DND-41 (cell line): Measurements from ENCODE around the gene FRG2C.
"Not testable (repeated sequence)": the region's sequence is repeated elsewhere in the genome, so short reads cannot be mapped to it uniquely, and the experiment has no call there.

Source experiments
- ATAC-seq: fragments of 200-7000 bp; cut with Tn5 transposase; 3 replicates; pipeline ENCODE4 v1.9.1; 2021; ENCODE audit warnings: low read depth; ENCODE audit not compliant: insufficient read depth
- DNase-seq: peaks from one replicate; pipeline ENCODE4 v3.0.0-alpha.2; 2020
- H2AFZ ChIP-seq: 2 replicates; pipeline ENCODE4 v1.6.0; 2012; ENCODE audit warnings: low read depth, low read length
- H3K27ac ChIP-seq: 2 replicates; pipeline ENCODE4 v1.5.1; 2012; ENCODE audit warnings: low read length, inconsistent platforms
- H3K27me3 ChIP-seq: fragments of 200-600 bp; sonication (generic); 2 replicates; pipeline ENCODE4 v1.6.0; 2012; ENCODE audit warnings: low read length, mild to moderate bottlenecking, inconsistent platforms; ENCODE audit not compliant: insufficient read depth, poor library complexity
- H3K36me3 ChIP-seq: 2 replicates; pipeline ENCODE4 v1.5.1; 2012; ENCODE audit warnings: low read length, inconsistent platforms; ENCODE audit not compliant: insufficient read depth
- H3K4me1 ChIP-seq: 2 replicates; pipeline ENCODE4 v1.5.1; 2012; ENCODE audit warnings: mild to moderate bottlenecking, low read length; ENCODE audit not compliant: insufficient read depth
- H3K4me2 ChIP-seq: 2 replicates; pipeline ENCODE4 v1.6.0; 2012; ENCODE audit warnings: mild to moderate bottlenecking, moderate library complexity, low read length, inconsistent platforms; ENCODE audit not compliant: insufficient read depth
- H3K4me3 ChIP-seq, 2 experiments: fragments of 200-600 bp in 1 of 2; shearing (Covaris generic) in 1 of 2; 2 replicates each; pipeline ENCODE4 v1.5.1; 2012 to 2016; ENCODE audit warnings: inconsistent platforms in 2 of 2, low read length in 2 of 2, mild to moderate bottlenecking in 2 of 2, low read depth in 1 of 2, moderate library complexity in 1 of 2
- H3K79me2 ChIP-seq: 2 replicates; pipeline ENCODE4 v1.6.0; 2012; ENCODE audit warnings: low read length, inconsistent platforms; ENCODE audit not compliant: insufficient read depth
- H3K9ac ChIP-seq: 2 replicates; pipeline ENCODE4 v1.6.0; 2012; ENCODE audit warnings: low read depth, mild to moderate bottlenecking, inconsistent platforms, low read length, moderate library complexity
- H3K9me3 ChIP-seq: 2 replicates; pipeline ENCODE4 v1.5.1; 2012; ENCODE audit warnings: low read length, moderate library complexity, mild to moderate bottlenecking, inconsistent platforms; ENCODE audit not compliant: insufficient read depth, severe bottlenecking
- H4K20me1 ChIP-seq: 2 replicates; pipeline ENCODE4 v1.6.0; 2012; ENCODE audit warnings: low read length; ENCODE audit not compliant: insufficient read depth

The FRG2C gene

DNA sequence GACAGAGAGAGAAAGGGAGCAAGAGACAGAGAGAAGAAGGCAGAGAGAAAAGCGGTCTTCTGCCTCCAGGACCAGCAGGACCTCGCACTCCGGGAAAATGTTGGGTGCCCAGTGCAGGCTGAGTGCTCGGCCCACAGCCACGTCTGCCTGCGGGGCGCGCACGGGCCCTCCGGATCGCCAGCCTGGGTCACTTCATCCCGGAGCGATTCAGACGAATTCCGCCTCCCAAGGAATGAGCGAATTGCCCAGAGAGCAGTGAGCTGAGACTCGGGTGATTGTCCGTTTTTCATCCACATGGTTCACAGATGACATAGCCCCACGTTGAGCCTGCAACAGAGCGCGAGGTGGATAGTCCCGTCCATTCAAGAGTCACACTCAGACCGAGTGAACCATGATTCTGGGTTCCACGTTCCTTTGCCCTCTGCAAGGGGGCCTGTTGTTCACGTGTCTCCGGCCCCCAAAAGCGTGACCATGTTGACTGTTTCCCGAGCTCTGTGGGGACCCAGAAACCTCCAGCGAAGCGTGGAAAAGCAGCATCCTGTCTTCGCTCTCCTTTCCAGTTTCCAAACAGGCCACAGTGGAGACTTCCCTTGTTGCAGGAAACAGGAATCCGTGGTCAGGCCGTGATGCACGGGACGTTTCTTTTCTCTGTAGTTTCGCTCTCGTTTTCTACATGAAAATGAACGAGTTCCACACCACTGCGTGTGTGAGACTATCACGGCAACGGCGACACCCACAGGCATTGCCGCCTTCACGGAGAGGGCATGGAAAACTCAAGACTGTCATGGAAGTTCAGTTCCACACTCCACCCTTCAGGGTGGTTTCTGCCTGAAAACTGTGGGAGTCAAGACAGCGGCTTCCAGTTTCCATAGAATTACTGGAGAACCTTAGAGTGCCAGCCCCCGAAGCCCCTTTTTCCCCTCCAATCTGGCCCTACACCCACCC is 3.9 kb downstream of the FRG2C start:
- not testable (repeated sequence) for H3K36me3 ChIP-seq, H2AFZ ChIP-seq, ATAC-seq, H3K4me1 ChIP-seq, H3K4me3 ChIP-seq, H3K79me2 ChIP-seq, DNase-seq, H3K27me3 ChIP-seq, H3K4me2 ChIP-seq, H3K27ac ChIP-seq, H4K20me1 ChIP-seq, H3K9ac ChIP-seq
- peaks cover 14% of the 10 kb centered on the region for H3K9me3 ChIP-seq

DNA sequence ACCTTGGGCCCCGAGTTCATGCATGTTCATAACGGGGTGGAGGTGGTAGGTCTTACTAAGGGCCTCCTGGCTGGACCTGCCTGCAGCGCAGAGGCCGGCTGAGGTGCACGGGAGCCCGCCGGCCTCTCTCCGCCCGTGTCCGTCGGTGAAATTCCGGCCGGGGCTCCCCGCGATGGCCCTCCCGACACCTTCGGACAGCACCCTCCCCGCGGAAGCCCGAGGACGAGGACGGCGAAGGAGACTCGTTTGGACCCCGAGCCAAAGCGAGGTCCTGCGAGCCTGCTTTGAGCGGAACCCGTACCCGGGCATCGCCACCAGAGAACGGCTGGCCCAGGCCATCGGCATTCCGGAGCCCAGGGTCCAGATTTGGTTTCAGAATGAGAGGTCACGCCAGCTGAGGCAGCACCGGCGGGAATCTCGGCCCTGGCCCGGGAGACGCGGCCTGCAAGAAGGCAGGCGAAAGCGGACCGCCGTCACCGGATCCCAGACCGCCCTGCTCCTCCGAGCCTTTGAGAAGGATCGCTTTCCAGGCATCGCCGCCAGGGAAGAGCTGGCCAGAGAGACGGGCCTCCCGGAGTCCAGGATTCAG is 4.7 kb downstream of the FRG2C start:
- not testable (repeated sequence) for H3K36me3 ChIP-seq, H4K20me1 ChIP-seq, H3K9ac ChIP-seq, H3K27me3 ChIP-seq, ATAC-seq, H3K79me2 ChIP-seq, H3K4me3 ChIP-seq, H3K4me1 ChIP-seq, H2AFZ ChIP-seq, H3K4me2 ChIP-seq, H3K27ac ChIP-seq
- peak; percentile 33 for DNase-seq
- H3K9me3 ChIP-seq = peaks cover 14% of the 10 kb centered on the region

- H3K36me3 ChIP-seq, H3K27me3 ChIP-seq, H3K4me3 ChIP-seq, H3K27ac ChIP-seq, ATAC-seq, H3K9ac ChIP-seq, H2AFZ ChIP-seq, H4K20me1 ChIP-seq, H3K4me2 ChIP-seq, H3K79me2 ChIP-seq, DNase-seq, H3K4me1 ChIP-seq: not testable (repeated sequence)
- H3K9me3 ChIP-seq = peaks cover 14% of the 10 kb centered on the region
Measured at GRCh38 chr3:75669348-75670297, 5.5 kb downstream of the FRG2C start.

DNA sequence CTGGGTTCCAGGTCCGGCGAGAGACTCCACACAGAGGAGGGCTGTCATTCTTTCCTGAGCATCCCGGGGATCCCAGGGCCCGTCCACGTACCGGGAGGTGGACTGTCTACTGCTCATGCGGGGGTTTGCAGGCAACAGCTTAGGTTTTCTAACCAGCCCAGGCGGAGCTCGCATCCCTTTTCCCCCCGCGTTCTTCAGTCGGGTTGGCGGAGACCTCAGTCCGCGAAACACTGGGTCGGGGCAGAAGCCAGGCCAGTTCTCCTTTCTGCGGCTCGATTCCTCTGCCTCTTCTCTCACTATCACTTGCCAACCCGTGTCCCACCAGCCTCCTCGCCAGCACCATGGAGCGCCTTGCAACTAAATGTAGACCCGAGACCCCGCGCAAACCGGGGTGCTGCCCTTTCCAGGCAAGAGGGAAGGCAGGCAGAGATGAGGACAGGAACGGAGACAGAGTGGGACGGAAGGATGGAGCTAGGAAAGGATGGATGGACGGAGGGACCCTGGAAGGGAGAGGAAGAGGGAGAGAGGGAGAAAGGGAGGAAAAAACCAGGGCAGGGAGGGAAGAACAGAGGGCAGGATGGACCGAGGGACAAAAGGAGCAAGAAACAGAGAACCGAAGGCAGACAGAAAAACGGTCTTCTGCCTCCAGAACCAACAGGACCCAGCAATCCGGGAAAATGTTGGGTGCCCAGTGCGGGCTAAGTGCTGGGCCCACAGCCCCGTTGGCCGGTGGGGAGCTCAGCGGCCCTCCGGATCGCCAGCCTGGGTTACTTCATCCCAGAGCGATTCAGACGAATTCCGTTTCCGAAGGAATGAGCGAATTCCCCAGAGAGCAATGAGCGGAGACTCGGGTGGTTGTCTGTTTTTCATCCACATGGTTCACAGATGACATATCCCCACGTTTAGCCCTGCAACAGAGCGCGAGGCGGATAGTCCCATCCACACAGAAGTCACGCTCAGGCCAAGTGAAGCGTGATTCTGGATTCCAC is 6.5 kb downstream of the FRG2C start:
- ATAC-seq, H3K27ac ChIP-seq, H3K4me2 ChIP-seq, H3K4me1 ChIP-seq, H3K9ac ChIP-seq, DNase-seq, H3K27me3 ChIP-seq, H3K36me3 ChIP-seq, H3K79me2 ChIP-seq, H3K4me3 ChIP-seq, H4K20me1 ChIP-seq, H2AFZ ChIP-seq: not testable (repeated sequence)
- H3K9me3 ChIP-seq = peaks cover 14% of the 10 kb centered on the region

DNA sequence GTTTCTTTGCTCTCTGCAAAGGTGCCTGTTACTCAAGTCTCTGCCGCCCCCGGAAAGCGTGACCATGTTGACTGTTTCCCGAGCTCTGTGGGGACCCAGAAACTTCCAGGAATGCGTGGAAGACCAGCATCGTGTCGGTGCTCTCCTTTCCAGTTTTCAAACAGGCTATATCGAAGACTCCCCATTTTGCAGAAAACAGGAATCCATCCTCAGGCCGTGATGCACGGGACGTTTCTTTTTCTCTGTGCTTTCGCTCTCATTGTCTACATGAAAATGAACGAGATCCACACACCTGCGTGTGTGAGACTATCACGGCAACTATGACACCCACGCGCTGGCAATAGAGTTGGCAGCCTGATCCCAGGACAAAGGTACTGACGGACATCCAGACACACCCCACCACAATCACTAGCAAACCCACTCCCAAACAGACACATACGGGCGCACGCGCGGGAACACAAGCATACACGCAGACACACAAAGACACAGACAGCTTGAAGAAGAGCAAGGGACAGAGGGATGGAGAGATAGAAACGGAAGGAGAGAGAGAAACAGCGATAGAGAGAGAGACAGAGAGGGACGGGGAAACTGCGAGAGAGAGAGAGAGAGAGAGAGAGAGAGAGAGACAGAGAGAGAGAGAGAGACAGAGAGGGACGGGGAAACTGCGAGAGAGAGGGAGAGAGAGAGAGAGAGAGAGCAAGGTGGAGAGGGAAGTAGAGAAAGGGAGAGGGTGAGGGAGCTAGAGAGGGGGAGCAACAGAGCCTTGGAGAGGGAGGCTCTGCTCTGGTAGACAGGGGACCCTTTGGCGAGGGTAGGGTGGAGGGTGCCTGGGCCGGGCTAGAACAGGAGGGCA is 7.4 kb downstream of the FRG2C start:
- peak overlapping the region; percentile 55 for H3K4me2 ChIP-seq
- peak overlapping the region; percentile 84 for H2AFZ ChIP-seq
- H3K27ac ChIP-seq = peak overlapping the region; percentile 60
- H3K27me3 ChIP-seq, H3K79me2 ChIP-seq, DNase-seq, H3K4me1 ChIP-seq, H4K20me1 ChIP-seq, H3K36me3 ChIP-seq: not testable (repeated sequence)
- peak; percentile 28; the same call in 2 of the 3 replicates for ATAC-seq
- peak overlapping the region in 1 of 2 experiments; percentile 61; a peak in 2 of 4 replicates for H3K4me3 ChIP-seq
- peak overlapping the region; percentile 78 for H3K9ac ChIP-seq
- peaks cover 14% of the 10 kb centered on the region for H3K9me3 ChIP-seq
